HFF-Myc (cell line): ENCODE measurements around the gene ADAMTS1.

Experiments used
- DNase-seq: peaks from one replicate; pipeline ENCODE4 v3.0.0-alpha.2; 2011; ENCODE audit warnings: low read depth; ENCODE audit errors: extremely low read depth
- H3K4me3 ChIP-seq: replicated peaks from 2 replicates; pipeline ENCODE4 v1.5.1; 2011; ENCODE audit warnings: low read depth, mild to moderate bottlenecking, control low read depth, low read length
- CTCF ChIP-seq: IDR thresholded peaks from 2 replicates; pipeline ENCODE4 v1.5.1; 2012; ENCODE audit warnings: mild to moderate bottlenecking, low read depth, low read length, control low read depth; ENCODE audit errors: missing control alignments

Gene ADAMTS1

GRCh38 chr21:26800455-26800854, 44.8 kb downstream of the ADAMTS1 start:
- H3K4me3 ChIP-seq: no peak overlapping the region
- no peak for TF ChIP-seq CTCF
- DNase-seq: no peak

- DNase-seq: no peak
- no peak for TF ChIP-seq CTCF
- H3K4me3 ChIP-seq: no peak overlapping the region
Measured at GRCh38 chr21:26800001-26800400, 45.2 kb downstream of the ADAMTS1 start.

GRCh38 chr21:26798856-26799751, 46.1 kb downstream of the ADAMTS1 start:
- TF ChIP-seq CTCF: no peak
- no peak overlapping the region for H3K4me3 ChIP-seq
- no peak for DNase-seq

- no peak overlapping the region for H3K4me3 ChIP-seq
- TF ChIP-seq CTCF: no peak
- DNase-seq: no peak
Measured at GRCh38 chr21:26797878-26798456, 47.2 kb downstream of the ADAMTS1 start.

GRCh38 chr21:26795866-26796329, 49.3 kb downstream of the ADAMTS1 start:
- H3K4me3 ChIP-seq: no peak overlapping the region
- no peak for TF ChIP-seq CTCF
- DNase-seq: peak; percentile 89

- DNase-seq: no peak
- no peak overlapping the region for H3K4me3 ChIP-seq
- TF ChIP-seq CTCF: no peak
Measured at GRCh38 chr21:26795412-26795805, 49.8 kb downstream of the ADAMTS1 start.
